ENCODE results near the gene WFDC12.

The WFDC12 gene

GRCh38 chr20:45114465-45115385 lies 9.5 kb downstream of the WFDC12 start, which contains the start of gene WFDC5:
Gene WFDC5, minus strand, starts transcription at chr20:45115174. Its CDS starts 91 bp downstream, at chr20:45115083.
- no peak for DNase-seq

- DNase-seq, result no peak
Measured at GRCh38 chr20:45113865-45114264, 10.4 kb downstream of the WFDC12 start.

- no peak for DNase-seq
Measured at GRCh38 chr20:45112754-45113153, 11.5 kb downstream of the WFDC12 start.

- DNase-seq, result no peak
Measured at GRCh38 chr20:45111799-45112471, 12.3 kb downstream of the WFDC12 start.

- no peak for DNase-seq
Measured at GRCh38 chr20:45111285-45111684, 13.0 kb downstream of the WFDC12 start.

- no peak for DNase-seq
Measured at GRCh38 chr20:45110301-45110700, 14.0 kb downstream of the WFDC12 start.

- no peak for DNase-seq
Measured at GRCh38 chr20:45109634-45110033, 14.6 kb downstream of the WFDC12 start.

- DNase-seq, result no peak
Measured at GRCh38 chr20:45105317-45105716, 18.9 kb downstream of the WFDC12 start.

- DNase-seq, result no peak
Measured at GRCh38 chr20:45104786-45105185, 19.5 kb downstream of the WFDC12 start.

GRCh38 chr20:45103072-45103471 lies 21.2 kb downstream of the WFDC12 start:
- no peak for DNase-seq

GRCh38 chr20:45101333-45101850 lies 22.9 kb downstream of the WFDC12 start:
- DNase-seq, result no peak

GRCh38 chr20:45100563-45101245 lies 23.6 kb downstream of the WFDC12 start, which contains the start of gene KCNS1:
Gene KCNS1, minus strand, starts transcription at chr20:45101127. Its CDS starts 1,891 bp downstream, at chr20:45099236.
- no peak for DNase-seq

GRCh38 chr20:45098103-45098773 lies 26.0 kb downstream of the WFDC12 start:
- no peak for DNase-seq

GRCh38 chr20:45097485-45098102 lies 26.7 kb downstream of the WFDC12 start:
- DNase-seq, result no peak

- no peak for DNase-seq
Measured at GRCh38 chr20:45096781-45097180, 27.5 kb downstream of the WFDC12 start.

- DNase-seq, result no peak
Measured at GRCh38 chr20:45095805-45096238, 28.4 kb downstream of the WFDC12 start.

GRCh38 chr20:45094864-45095574 lies 29.2 kb downstream of the WFDC12 start:
- DNase-seq, result no peak

GRCh38 chr20:45094201-45094600 lies 30.1 kb downstream of the WFDC12 start:
- DNase-seq, result no peak

- DNase-seq, result no peak
Measured at GRCh38 chr20:45092898-45093297, 31.4 kb downstream of the WFDC12 start.

- DNase-seq, result no peak
Measured at GRCh38 chr20:45091366-45091765, 32.9 kb downstream of the WFDC12 start.

- no peak for DNase-seq
Measured at GRCh38 chr20:45090481-45090880, 33.8 kb downstream of the WFDC12 start.

All from NCI-H187 treated with DMSO at 0.1 percent for 48 hours (cell line).